CD14-positive monocyte (primary cell): ENCODE results near the gene TEAD1. TPM values are rescaled to one million over a fixed set of nuclear protein-coding genes. Genes with fewer than 3 reads are reported as not detected.
"Not testable (repeated sequence)": the region's sequence is repeated elsewhere in the genome, so short reads cannot be mapped to it uniquely, and the experiment has no call there.

Source experiments
- DNase-seq, 3 donors: peaks; one replicate each; pipeline ENCODE4 v3.0.0-alpha.2; 2011 to 2022
- H2AFZ ChIP-seq: 2 replicates; pipeline ENCODE4 v1.6.0; 2012; ENCODE audit warnings: mild to moderate bottlenecking, low read depth, low read length, inconsistent platforms; ENCODE audit not compliant: insufficient read depth, poor library complexity, severe bottlenecking
- H3K27ac ChIP-seq, 2 donors: 1 replicate in 1 of 2; 2 replicates in 1 of 2; pipeline ENCODE4 v1.5.1; 2012 to 2013; ENCODE audit warnings: low read length in 2 of 2, control low read depth in 1 of 2, inconsistent platforms in 1 of 2, low read depth in 1 of 2, mild to moderate bottlenecking in 1 of 2
- H3K27me3 ChIP-seq, 2 donors: one replicate each; pipeline versions ENCODE4 v1.6.0 to v1.6.1; 2011 to 2013; ENCODE audit warnings: low read length in 2 of 2; ENCODE audit not compliant: control insufficient read depth in 2 of 2, insufficient read depth in 2 of 2
- H3K36me3 ChIP-seq, 2 donors: replicated peaks in 1 of 2; 1 replicate in 1 of 2; 2 replicates in 1 of 2; pipeline versions ENCODE4 v1.5.1 to v1.6.1; 2012 to 2013; ENCODE audit warnings: low read length in 2 of 2, control low read depth in 1 of 2, inconsistent platforms in 1 of 2, mild to moderate bottlenecking in 1 of 2; ENCODE audit not compliant: insufficient read depth in 2 of 2, control insufficient read depth in 1 of 2
- H3K4me1 ChIP-seq, 2 donors: 1 replicate in 1 of 2; 2 replicates in 1 of 2; pipeline versions ENCODE4 v1.5.1 to v1.6.1; 2012 to 2013; ENCODE audit warnings: low read length in 2 of 2, control low read depth in 1 of 2, inconsistent platforms in 1 of 2, mild to moderate bottlenecking in 1 of 2, moderate library complexity in 1 of 2; ENCODE audit not compliant: insufficient read depth in 2 of 2, control insufficient read depth in 1 of 2
- H3K4me2 ChIP-seq: replicated peaks from 2 replicates; pipeline ENCODE3; 2012; ENCODE audit warnings: low read length, moderate library complexity, mild to moderate bottlenecking; ENCODE audit not compliant: poor library complexity, severe bottlenecking; ENCODE audit errors: extremely low read depth
- H3K4me3 ChIP-seq, 3 experiments: fragments of 200-600 bp in 1 of 3; sonication (generic) in 1 of 3; replicated peaks in 1 of 3; 1 replicate in 2 of 3; 2 replicates in 1 of 3; pipeline ENCODE4 v1.5.1; 2011 to 2013; ENCODE audit warnings: low read length in 3 of 3, mild to moderate bottlenecking in 3 of 3, control low read depth in 2 of 3, low read depth in 2 of 3, inconsistent platforms in 1 of 3, moderate library complexity in 1 of 3
- H3K79me2 ChIP-seq: 2 replicates; pipeline ENCODE4 v1.6.0; 2012; ENCODE audit warnings: mild to moderate bottlenecking, control low read depth, inconsistent platforms, low read length, moderate library complexity; ENCODE audit not compliant: insufficient read depth
- H3K9ac ChIP-seq: 2 replicates; pipeline ENCODE4 v1.6.0; 2017; ENCODE audit warnings: low read length, mild to moderate bottlenecking; ENCODE audit not compliant: insufficient read depth, poor library complexity, severe bottlenecking
- H3K9me3 ChIP-seq, 2 donors: replicated peaks in 1 of 2; 1 replicate in 1 of 2; 2 replicates in 1 of 2; pipeline versions ENCODE4 v1.5.1 to v1.6.1; 2012 to 2013; ENCODE audit warnings: low read length in 2 of 2, control low read depth in 1 of 2; ENCODE audit not compliant: control insufficient read depth in 1 of 2, insufficient read depth in 1 of 2
- H4K20me1 ChIP-seq: 2 replicates; pipeline ENCODE4 v1.6.0; 2012; ENCODE audit warnings: mild to moderate bottlenecking, low read length, control low read depth, moderate library complexity; ENCODE audit not compliant: insufficient read depth
- H3K27ac Mint-ChIP-seq, 7 donors: one replicate each; pipeline ENCODE4 v1.8.0; 2020; ENCODE audit warnings: mild to moderate bottlenecking in 7 of 7, mixed read lengths in 7 of 7, moderate library complexity in 6 of 7, inconsistent platforms in 2 of 7
- H3K27me3 Mint-ChIP-seq, 3 donors: one replicate each; pipeline ENCODE4 v1.8.0; 2021 to 2022; ENCODE audit warnings: low read depth in 3 of 3, mild to moderate bottlenecking in 3 of 3, mixed read lengths in 3 of 3, moderate library complexity in 3 of 3, inconsistent platforms in 1 of 3
- H3K36me3 Mint-ChIP-seq, 2 donors: one replicate each; pipeline ENCODE4 v1.8.0; 2020; ENCODE audit warnings: mixed read lengths in 2 of 2, inconsistent platforms in 1 of 2, mild to moderate bottlenecking in 1 of 2
- H3K4me1 Mint-ChIP-seq: one replicate; pipeline ENCODE4 v1.8.0; 2020; ENCODE audit warnings: mild to moderate bottlenecking, mixed read lengths
- H3K4me3 Mint-ChIP-seq, 2 donors: one replicate each; pipeline ENCODE4 v1.8.0; 2020; ENCODE audit warnings: mild to moderate bottlenecking in 2 of 2, mixed read lengths in 2 of 2, moderate library complexity in 1 of 2
- H3K9me3 Mint-ChIP-seq, 7 donors: one replicate each; pipeline ENCODE4 v1.8.0; 2020 to 2022; ENCODE audit warnings: mixed read lengths in 7 of 7, mild to moderate bottlenecking in 6 of 7, moderate library complexity in 6 of 7, inconsistent platforms in 2 of 7
- CTCF ChIP-seq: fragments of 200-600 bp; IDR thresholded peaks from one replicate; pipeline ENCODE4 v1.8.0; 2022; ENCODE audit warnings: antibody characterized with exemption, mild to moderate bottlenecking
- WGBS: methylation state at CpG from one replicate; pipeline ENCODE4 v1.1.5; 2013; ENCODE audit warnings: missing lambda C conversion rate; ENCODE audit not compliant: insufficient coverage; 5-methylcytosine and 5-hydroxymethylcytosine counted together
- intact Hi-C, 2 donors: fragments of 100-400 bp; cut with micrococcal nuclease; formaldehyde crosslinking; loops; one replicate each; pipeline versions ENCODE4 v1.15.0 to v1.15.1; 2023
- polyA plus RNA-seq, 3 donors: library from polyadenylated mRNA; depleted of rRNA in 1 of 3; unstranded in 2 of 3; stranded (reverse) in 1 of 3; fragments of 300-500 nt in 2 of 3; fragments of >200 nt in 1 of 3; fragmentation: Illumina TruSeq in 2 of 3; gene quantifications; 1 replicate in 2 of 3; 2 replicates in 1 of 3; pipeline ENCODE4 v1.2.3, GENCODE V29; 2012 to 2021

The TEAD1 gene
- polyA plus RNA-seq, 3 donors, result not detected

GRCh38 chr11:12876988-12877387 lies 202.8 kb downstream of the TEAD1 start:
- H3K27ac Mint-ChIP-seq, result no peak overlapping the region
- intact Hi-C loops, result no loop called here
- Histone ChIP-seq H3K4me1 (no peaks in the 10 kb centered on the region), H3K9me3 (no peaks in the 10 kb centered on the region), H3K4me3 (no peak overlapping the region), H3K9ac (no peak overlapping the region), H3K27me3 (peaks cover 0 to 8% of the 10 kb centered on the region in 2 donors), H3K36me3 (no peaks in the 10 kb centered on the region), H3K27ac (no peak overlapping the region), H4K20me1 (no peaks in the 10 kb centered on the region), H3K79me2 (no peaks in the 10 kb centered on the region), H2AFZ (no peak overlapping the region), H3K4me2 (no peak overlapping the region)
- H3K4me3 Mint-ChIP-seq, result no peak overlapping the region
- no peaks in the 10 kb centered on the region for H3K36me3 Mint-ChIP-seq
- H3K27me3 Mint-ChIP-seq, result peaks cover 3 to 11% (median 4%) of the 10 kb centered on the region in 3 donors
- WGBS, result 62% methylated on average over 2 of the region's 5 CpGs
- no peaks in the 10 kb centered on the region for H3K4me1 Mint-ChIP-seq
- no peak for DNase-seq
- no peak for TF ChIP-seq CTCF
- H3K9me3 Mint-ChIP-seq, result peaks cover 0 to 1% (median 0%) of the 10 kb centered on the region in 7 donors

DNA sequence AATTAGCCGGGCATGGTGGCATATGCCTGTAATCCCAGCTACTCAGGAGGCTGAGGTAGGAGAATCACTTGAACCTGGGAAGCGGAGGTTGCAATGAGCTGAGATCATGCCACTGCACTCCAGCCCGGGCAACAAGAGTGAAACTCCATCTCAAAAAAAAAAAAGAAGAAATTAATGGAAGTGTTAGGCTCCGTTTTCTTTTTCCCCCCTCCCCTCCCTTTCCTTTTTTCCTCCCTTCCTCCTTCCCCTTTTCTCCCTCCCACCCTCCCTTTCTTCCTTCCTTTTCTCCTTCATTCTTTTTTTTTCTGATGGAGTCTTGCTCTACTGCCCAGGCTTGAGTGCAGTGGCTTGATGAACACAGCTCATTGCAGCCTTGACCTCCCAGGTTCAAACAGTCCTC lies 203.3 kb downstream of the TEAD1 start:
- H3K79me2 ChIP-seq, intact Hi-C loops, DNase-seq, H3K36me3 Mint-ChIP-seq, H3K4me1 ChIP-seq, H3K9me3 ChIP-seq, H3K9ac ChIP-seq, H3K4me3 ChIP-seq, H2AFZ ChIP-seq, H3K27me3 ChIP-seq, H4K20me1 ChIP-seq, H3K27ac ChIP-seq, H3K4me2 ChIP-seq, H3K4me1 Mint-ChIP-seq, H3K9me3 Mint-ChIP-seq, H3K36me3 ChIP-seq, H3K4me3 Mint-ChIP-seq: not testable (repeated sequence)
- H3K27ac Mint-ChIP-seq, result peak overlapping the region in 1 of 7 donors; percentile 37
- H3K27me3 Mint-ChIP-seq, result peaks cover 4 to 11% (median 4%) of the 10 kb centered on the region in 3 donors
- no CpG with 5 or more reads among the region's 4 CpGs for WGBS
